AG20443 (cell line): ENCODE measurements around the gene SLC35A5.

Experiments
- DNase-seq: peaks from one replicate; pipeline ENCODE4 v3.0.0; 2012; ENCODE audit warnings: low spot score, mixed read lengths

SLC35A5 gene

GRCh38 chr3:112623717-112624116 lies 61.9 kb downstream of the SLC35A5 start:
- DNase-seq, result no peak

DNA sequence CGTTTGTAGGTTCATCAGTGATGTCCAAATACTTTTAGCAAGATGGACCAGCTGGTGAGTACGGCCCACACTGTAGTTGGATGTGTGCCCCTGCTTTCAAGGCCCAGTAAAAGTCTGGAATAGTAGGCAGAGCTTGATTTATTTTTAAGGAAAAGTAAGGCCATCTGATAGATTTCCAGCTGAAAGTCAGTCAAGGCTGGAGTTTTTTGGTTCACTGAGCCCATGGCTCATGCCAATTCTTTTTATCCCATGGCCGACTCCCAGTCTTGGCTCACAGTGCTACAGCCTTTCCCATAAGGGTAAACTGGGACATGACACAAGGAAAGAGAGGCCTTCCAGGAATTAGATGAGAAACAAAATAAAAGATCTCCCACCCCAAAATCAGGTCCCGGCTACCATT lies 65.6 kb downstream of the SLC35A5 start:
- DNase-seq, result no peak

DNA sequence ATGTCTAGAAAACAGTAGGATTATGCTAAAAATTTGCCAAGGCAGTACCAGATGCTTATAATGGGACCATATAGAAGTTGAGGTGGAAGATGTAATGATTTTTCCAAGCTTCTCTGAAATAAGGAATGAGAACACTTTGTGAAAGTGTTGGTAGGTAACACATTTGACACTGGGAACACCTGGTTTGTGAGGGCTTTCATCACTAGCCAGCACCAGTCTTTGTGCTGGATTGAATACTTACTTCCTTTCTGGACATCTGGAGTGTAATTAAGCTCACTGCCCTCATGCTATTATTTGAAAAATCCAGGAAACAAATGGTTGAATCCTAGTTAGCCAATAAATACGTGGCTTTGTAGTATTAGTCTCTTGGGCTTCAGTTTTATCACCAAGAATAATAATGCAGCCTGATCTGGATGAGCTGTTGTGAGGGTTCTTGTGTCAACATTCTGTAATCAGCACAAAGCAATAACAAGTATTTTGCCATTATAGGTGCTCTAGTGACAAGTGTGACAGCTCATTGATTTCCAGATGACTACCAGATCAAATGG lies 66.1 kb downstream of the SLC35A5 start:
- no peak for DNase-seq

DNA sequence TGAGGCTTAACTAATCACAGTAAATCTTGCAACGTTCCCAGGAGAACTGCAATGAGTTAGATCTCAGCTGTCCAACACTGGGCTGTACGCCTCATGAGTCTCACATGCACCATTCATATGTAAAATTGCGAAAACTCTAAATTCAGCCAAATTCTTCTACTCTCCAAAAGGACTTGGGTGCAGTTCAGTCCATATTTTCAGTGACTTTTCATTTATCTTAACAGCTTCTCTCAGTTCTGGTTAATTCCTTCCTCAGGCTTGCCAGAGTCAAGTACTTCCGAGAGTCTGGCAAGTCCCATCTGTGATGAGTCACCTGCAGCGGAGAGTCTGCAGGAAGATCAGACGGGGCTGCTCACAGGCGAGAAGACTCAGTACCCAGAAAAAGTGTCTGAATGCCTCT lies 67.6 kb downstream of the SLC35A5 start:
- DNase-seq, result peak; percentile 86

DNA sequence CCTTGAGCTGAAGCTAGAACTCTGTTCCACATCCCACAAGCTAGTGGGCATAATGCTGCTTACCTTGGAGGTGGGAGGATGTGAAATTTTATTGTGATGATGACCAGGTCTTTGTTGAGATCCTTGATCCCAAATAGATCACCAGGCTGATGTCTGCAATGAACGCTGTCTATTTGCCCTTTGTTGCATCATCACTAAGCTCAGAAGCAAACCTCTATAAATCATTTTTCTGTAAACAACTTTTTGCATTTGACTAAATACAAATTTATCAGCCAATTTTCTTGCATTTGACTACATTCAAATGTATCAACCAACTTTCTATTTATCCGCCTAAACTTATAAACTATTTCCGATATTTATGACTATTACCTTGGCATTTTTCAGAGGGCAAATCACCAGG lies 69.4 kb downstream of the SLC35A5 start:
- no peak for DNase-seq

- DNase-seq, result no peak
Observed at GRCh38 chr3:112632596-112632995, 70.8 kb downstream of the SLC35A5 start.

GRCh38 chr3:112633191-112633590 lies 71.3 kb downstream of the SLC35A5 start:
- DNase-seq, result no peak

- DNase-seq, result no peak
Observed at GRCh38 chr3:112633757-112634156, 71.9 kb downstream of the SLC35A5 start.

- DNase-seq, result no peak
Observed at GRCh38 chr3:112634786-112635541, 73.1 kb downstream of the SLC35A5 start.
